Measurements from ENCODE around the gene MAP3K4. TPM values are rescaled to one million over a fixed set of nuclear protein-coding genes. Genes with fewer than 3 reads are reported as not detected.
A peak's percentile ranks its signal among the peaks of the same experiment; 100 is the strongest.

Gene MAP3K4
- polyA plus RNA-seq, 3 donors = 3.2 to 12.3 (median 3.5) TPM

- Histone ChIP-seq H3K4me3 (replicated peaks in 1 of 3; ENCODE audit: low read depth in 2 of 3, low read length in 3 of 3) (no peak overlapping the region), H3K27me3 (ENCODE audit: control insufficient read depth in 2 of 2, insufficient read depth in 2 of 2, low read length in 2 of 2) (no peaks in the 10 kb centered on the region), H3K9me3 (replicated peaks in 1 of 2; ENCODE audit: control insufficient read depth in 1 of 2, insufficient read depth in 1 of 2, low read length in 2 of 2) (no peaks in the 10 kb centered on the region), H3K9ac (ENCODE audit: insufficient read depth, low read length, poor library complexity, severe bottlenecking) (no peak overlapping the region), H3K79me2 (ENCODE audit: insufficient read depth, low read length) (no peaks in the 10 kb centered on the region), H3K27ac (ENCODE audit: low read depth in 1 of 2, low read length in 2 of 2) (peak overlapping the region in 1 of 2 donors; percentile 78), H2AFZ (ENCODE audit: insufficient read depth, low read depth, low read length, poor library complexity, severe bottlenecking) (no peak overlapping the region), H3K36me3 (replicated peaks in 1 of 2; ENCODE audit: control insufficient read depth in 1 of 2, insufficient read depth in 2 of 2, low read length in 2 of 2) (peaks cover 63 to 94% of the 10 kb centered on the region in 2 donors), H3K4me2 (replicated peaks; ENCODE audit: extremely low read depth, low read length, poor library complexity, severe bottlenecking) (no peak overlapping the region), H4K20me1 (ENCODE audit: insufficient read depth, low read length) (no peaks in the 10 kb centered on the region), H3K4me1 (ENCODE audit: control insufficient read depth in 1 of 2, insufficient read depth in 2 of 2, low read length in 2 of 2) (peaks cover 34 to 41% of the 10 kb centered on the region in 2 donors)
- DNase-seq = peak; percentile 27 to 74 (median 33)
- H3K9me3 Mint-ChIP-seq = peaks cover 0 to 3% (median 0%) of the 10 kb centered on the region in 7 donors
- intact Hi-C loops (cut with micrococcal nuclease) = loop anchor here in 1 of 2 donors (10.0 kb wide), 1 partner anchor 164 kb away; the partner anchor contains the start of gene AGPAT4
- H3K4me3 Mint-ChIP-seq = no peak overlapping the region
- WGBS (ENCODE audit: insufficient coverage) = no CpG with 5 or more reads among the region's 4 CpGs
- H3K27ac Mint-ChIP-seq = peak overlapping the region in 6 of 7 donors; percentile 6 to 87 (median 57)
- TF ChIP-seq, protein P1, sequence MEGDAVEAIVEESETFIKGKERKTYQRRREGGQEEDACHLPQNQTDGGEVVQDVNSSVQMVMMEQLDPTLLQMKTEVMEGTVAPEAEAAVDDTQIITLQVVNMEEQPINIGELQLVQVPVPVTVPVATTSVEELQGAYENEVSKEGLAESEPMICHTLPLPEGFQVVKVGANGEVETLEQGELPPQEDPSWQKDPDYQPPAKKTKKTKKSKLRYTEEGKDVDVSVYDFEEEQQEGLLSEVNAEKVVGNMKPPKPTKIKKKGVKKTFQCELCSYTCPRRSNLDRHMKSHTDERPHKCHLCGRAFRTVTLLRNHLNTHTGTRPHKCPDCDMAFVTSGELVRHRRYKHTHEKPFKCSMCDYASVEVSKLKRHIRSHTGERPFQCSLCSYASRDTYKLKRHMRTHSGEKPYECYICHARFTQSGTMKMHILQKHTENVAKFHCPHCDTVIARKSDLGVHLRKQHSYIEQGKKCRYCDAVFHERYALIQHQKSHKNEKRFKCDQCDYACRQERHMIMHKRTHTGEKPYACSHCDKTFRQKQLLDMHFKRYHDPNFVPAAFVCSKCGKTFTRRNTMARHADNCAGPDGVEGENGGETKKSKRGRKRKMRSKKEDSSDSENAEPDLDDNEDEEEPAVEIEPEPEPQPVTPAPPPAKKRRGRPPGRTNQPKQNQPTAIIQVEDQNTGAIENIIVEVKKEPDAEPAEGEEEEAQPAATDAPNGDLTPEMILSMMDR (IDR thresholded peaks at IDR 0.05) = no peak
- peaks cover 81 to 90% of the 10 kb centered on the region in 2 donors for H3K36me3 Mint-ChIP-seq
- H3K27me3 Mint-ChIP-seq (ENCODE audit: low read depth in 3 of 3) = peaks cover 0 to 1% (median 0%) of the 10 kb centered on the region in 3 donors
- H3K4me1 Mint-ChIP-seq = peaks cover 38% of the 10 kb centered on the region
Measured at GRCh38 chr6:161111261-161111660, 119.7 kb downstream of the MAP3K4 start.

- Histone ChIP-seq H3K9ac (ENCODE audit: insufficient read depth, low read length, poor library complexity, severe bottlenecking) (no peak overlapping the region), H3K79me2 (ENCODE audit: insufficient read depth, low read length) (no peaks in the 10 kb centered on the region), H2AFZ (ENCODE audit: insufficient read depth, low read depth, low read length, poor library complexity, severe bottlenecking) (no peak overlapping the region), H3K9me3 (replicated peaks in 1 of 2; ENCODE audit: control insufficient read depth in 1 of 2, insufficient read depth in 1 of 2, low read length in 2 of 2) (no peaks in the 10 kb centered on the region), H3K27me3 (ENCODE audit: control insufficient read depth in 2 of 2, insufficient read depth in 2 of 2, low read length in 2 of 2) (no peaks in the 10 kb centered on the region), H3K36me3 (replicated peaks in 1 of 2; ENCODE audit: control insufficient read depth in 1 of 2, insufficient read depth in 2 of 2, low read length in 2 of 2) (peaks cover 42 to 69% of the 10 kb centered on the region in 2 donors), H3K4me2 (replicated peaks; ENCODE audit: extremely low read depth, low read length, poor library complexity, severe bottlenecking) (no peak overlapping the region), H4K20me1 (ENCODE audit: insufficient read depth, low read length) (no peaks in the 10 kb centered on the region), H3K27ac (ENCODE audit: low read depth in 1 of 2, low read length in 2 of 2) (peak overlapping the region in 1 of 2 donors; percentile 34), H3K4me1 (ENCODE audit: control insufficient read depth in 1 of 2, insufficient read depth in 2 of 2, low read length in 2 of 2) (peaks cover 31 to 33% of the 10 kb centered on the region in 2 donors), H3K4me3 (replicated peaks in 1 of 3; ENCODE audit: low read depth in 2 of 3, low read length in 3 of 3) (no peak overlapping the region)
- Mint-ChIP-seq H3K4me1 (peaks cover 33% of the 10 kb centered on the region), H3K27ac (peak overlapping the region in 6 of 7 donors; percentile 66 to 97 (median 87)), H3K36me3 (peaks cover 62 to 78% of the 10 kb centered on the region in 2 donors), H3K27me3 (ENCODE audit: low read depth in 3 of 3) (no peaks in the 10 kb centered on the region), H3K9me3 (peaks cover 0 to 4% (median 3%) of the 10 kb centered on the region in 7 donors), H3K4me3 (no peak overlapping the region)
- WGBS (ENCODE audit: insufficient coverage) = 100% methylated on average over 2 of the region's 3 CpGs
- TF ChIP-seq, protein P1 (IDR thresholded peaks at IDR 0.05) = no peak
- intact Hi-C loops (cut with micrococcal nuclease) = loop anchor here (5.0 to 10.0 kb wide), 3 partner anchors 159 to 257 kb away; partner anchors contain the start of gene AGPAT4 (in 1 of the 2)
- no peak for DNase-seq
Measured at GRCh38 chr6:161115468-161115867, 123.9 kb downstream of the MAP3K4 start.

Data from CD14-positive monocyte (primary cell).